Gastroesophageal sphincter (tissue), 3 donors: ENCODE results near the gene PTPRD.

Experiments used
- EP300 ChIP-seq: sonication (generic); formaldehyde crosslinking; IDR thresholded peaks from one replicate; pipeline ENCODE4 v1.6.1; 2017; ENCODE audit warnings: antibody characterized with exemption, mild to moderate bottlenecking
- POLR2A ChIP-seq, 2 donors: fragments of 450-650 bp; IDR thresholded peaks; one replicate each; pipeline ENCODE4 v1.6.1; 2017; ENCODE audit warnings: antibody characterized with exemption in 2 of 2, mild to moderate bottlenecking in 2 of 2, moderate library complexity in 1 of 2
- TF ChIP-seq, protein P1 (sequence below), 4 experiments: fragments of 200-600 bp in 2 of 4; fragments of 450-650 bp in 2 of 4; sonication (generic) in 1 of 4; IDR thresholded peaks; one replicate each; pipeline ENCODE4 v1.5.1; 2017 to 2019; ENCODE audit warnings: antibody characterized with exemption in 4 of 4, mild to moderate bottlenecking in 2 of 4, moderate library complexity in 2 of 4

- TF ChIP-seq POLR2A (IDR thresholded peaks at IDR 0.05) (no peak), EP300 (no peak)
- TF ChIP-seq, protein P1, sequence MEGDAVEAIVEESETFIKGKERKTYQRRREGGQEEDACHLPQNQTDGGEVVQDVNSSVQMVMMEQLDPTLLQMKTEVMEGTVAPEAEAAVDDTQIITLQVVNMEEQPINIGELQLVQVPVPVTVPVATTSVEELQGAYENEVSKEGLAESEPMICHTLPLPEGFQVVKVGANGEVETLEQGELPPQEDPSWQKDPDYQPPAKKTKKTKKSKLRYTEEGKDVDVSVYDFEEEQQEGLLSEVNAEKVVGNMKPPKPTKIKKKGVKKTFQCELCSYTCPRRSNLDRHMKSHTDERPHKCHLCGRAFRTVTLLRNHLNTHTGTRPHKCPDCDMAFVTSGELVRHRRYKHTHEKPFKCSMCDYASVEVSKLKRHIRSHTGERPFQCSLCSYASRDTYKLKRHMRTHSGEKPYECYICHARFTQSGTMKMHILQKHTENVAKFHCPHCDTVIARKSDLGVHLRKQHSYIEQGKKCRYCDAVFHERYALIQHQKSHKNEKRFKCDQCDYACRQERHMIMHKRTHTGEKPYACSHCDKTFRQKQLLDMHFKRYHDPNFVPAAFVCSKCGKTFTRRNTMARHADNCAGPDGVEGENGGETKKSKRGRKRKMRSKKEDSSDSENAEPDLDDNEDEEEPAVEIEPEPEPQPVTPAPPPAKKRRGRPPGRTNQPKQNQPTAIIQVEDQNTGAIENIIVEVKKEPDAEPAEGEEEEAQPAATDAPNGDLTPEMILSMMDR (IDR thresholded peaks at IDR 0.05) = no peak
Observed at GRCh38 chr9:8708728-8709127, 1904.1 kb downstream of the PTPRD start.
